HuH-7.5 (cell line): ENCODE data around the gene HERC2.
"Not testable (repeated sequence)": the region's sequence is repeated elsewhere in the genome, so short reads cannot be mapped to it uniquely, and the experiment has no call there.

ENCODE experiments used
- DNase-seq: peaks from one replicate; pipeline ENCODE4 v3.0.0; 2011; ENCODE audit warnings: low spot score

Gene HERC2

GRCh38 chr15:28322129-28322588 is at the start of gene HERC2:
Gene HERC2, minus strand, starts transcription at chr15:28322179. Its CDS starts 746 bp downstream, at chr15:28321433.
- DNase-seq, result not testable (repeated sequence)

- not testable (repeated sequence) for DNase-seq
These were observed 43.5 kb upstream of the HERC2 start for GRCh38 chr15:28365502-28365901.

GRCh38 chr15:28357984-28358383 is 36.0 kb upstream of the HERC2 start, which contains the start of gene GOLGA6L24:
Gene GOLGA6L24, minus strand, starts transcription at chr15:28358084. Its CDS starts 61 bp downstream, at chr15:28358023.
- not testable (repeated sequence) for DNase-seq

- not testable (repeated sequence) for DNase-seq
These were observed 461 bp downstream of the HERC2 start for GRCh38 chr15:28321358-28322078.

GRCh38 chr15:28319725-28320124 is 2.3 kb downstream of the HERC2 start:
- DNase-seq, result not testable (repeated sequence)

- DNase-seq, result not testable (repeated sequence)
These were observed 3.2 kb downstream of the HERC2 start for GRCh38 chr15:28318828-28319227.

- DNase-seq, result not testable (repeated sequence)
These were observed 3.9 kb downstream of the HERC2 start for GRCh38 chr15:28318122-28318521.

- not testable (repeated sequence) for DNase-seq
These were observed 5.0 kb downstream of the HERC2 start for GRCh38 chr15:28316958-28317357.

GRCh38 chr15:28310454-28310853 is 11.5 kb downstream of the HERC2 start:
- not testable (repeated sequence) for DNase-seq

- DNase-seq, result not testable (repeated sequence)
These were observed 13.3 kb downstream of the HERC2 start for GRCh38 chr15:28308718-28309117.

- not testable (repeated sequence) for DNase-seq
These were observed 16.3 kb downstream of the HERC2 start for GRCh38 chr15:28305700-28306099.

GRCh38 chr15:28297434-28297833 is 24.5 kb downstream of the HERC2 start:
- DNase-seq, result not testable (repeated sequence)

GRCh38 chr15:28296814-28297213 is 25.2 kb downstream of the HERC2 start:
- DNase-seq, result not testable (repeated sequence)

- not testable (repeated sequence) for DNase-seq
These were observed 26.9 kb downstream of the HERC2 start for GRCh38 chr15:28295009-28295563.

- not testable (repeated sequence) for DNase-seq
These were observed 27.4 kb downstream of the HERC2 start for GRCh38 chr15:28294560-28294959.

GRCh38 chr15:28289694-28290463 is 32.1 kb downstream of the HERC2 start:
- DNase-seq, result no peak

GRCh38 chr15:28288830-28289693 is 32.9 kb downstream of the HERC2 start:
- not testable (repeated sequence) for DNase-seq

- not testable (repeated sequence) for DNase-seq
These were observed 35.3 kb downstream of the HERC2 start for GRCh38 chr15:28286659-28287058.

GRCh38 chr15:28286031-28286430 is 35.9 kb downstream of the HERC2 start:
- DNase-seq, result no peak

GRCh38 chr15:28281876-28282275 is 40.1 kb downstream of the HERC2 start:
- no peak for DNase-seq

GRCh38 chr15:28274635-28275034 is 47.3 kb downstream of the HERC2 start:
- no peak for DNase-seq
